ENCODE measurements around the gene XCL1.

Gene XCL1

DNA sequence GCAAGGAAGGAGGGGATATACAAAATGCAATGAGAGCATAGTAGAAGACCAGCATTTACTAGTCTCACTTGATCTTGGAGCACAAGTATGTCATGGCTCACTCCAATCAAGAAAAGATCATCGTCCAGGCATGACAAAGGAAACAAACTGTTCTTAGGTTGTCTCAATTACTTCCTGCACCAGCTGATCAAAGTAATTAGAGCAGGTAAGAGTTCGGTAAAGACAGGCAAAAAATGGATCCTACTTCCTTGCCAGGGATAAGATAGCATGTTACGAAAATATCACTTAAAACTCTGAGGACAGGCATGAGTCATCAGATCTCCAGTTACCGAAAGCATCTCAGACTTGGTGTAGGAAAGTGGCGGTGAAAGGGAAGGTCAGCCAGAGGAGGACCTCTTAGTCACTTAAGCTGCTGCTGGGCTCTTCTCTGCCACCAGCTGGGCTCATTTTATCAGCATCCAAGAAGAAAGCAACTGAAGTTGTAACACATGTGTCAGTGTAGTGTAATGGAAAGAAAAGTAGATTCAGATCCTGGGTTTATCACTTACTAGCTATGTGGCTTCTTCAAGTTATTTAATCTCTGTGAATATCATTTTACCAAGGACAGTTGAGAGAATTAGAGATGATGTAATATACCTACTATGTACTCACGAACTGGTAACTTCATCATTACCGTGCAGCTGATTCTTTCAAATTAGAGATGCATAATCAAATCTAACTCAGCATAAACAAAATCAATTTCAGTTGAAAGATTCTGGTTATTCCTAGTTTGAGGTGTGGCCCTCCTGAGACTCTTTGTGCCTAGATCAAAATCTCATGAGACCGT is 46.8 kb downstream of the XCL1 start:
- H3K4me1 Mint-ChIP-seq, result no peaks in the 10 kb centered on the region
- no peaks in the 10 kb centered on the region for H3K9me3 Mint-ChIP-seq
- peaks cover 0 to 6% of the 10 kb centered on the region in 2 donors for H3K27me3 Mint-ChIP-seq
- DNase-seq (no peak), ATAC-seq (replicated peaks) (no peak)
- no peak overlapping the region for H3K4me3 Mint-ChIP-seq
- H3K27ac Mint-ChIP-seq, result no peak overlapping the region
- no peaks in the 10 kb centered on the region for H3K36me3 Mint-ChIP-seq

DNA sequence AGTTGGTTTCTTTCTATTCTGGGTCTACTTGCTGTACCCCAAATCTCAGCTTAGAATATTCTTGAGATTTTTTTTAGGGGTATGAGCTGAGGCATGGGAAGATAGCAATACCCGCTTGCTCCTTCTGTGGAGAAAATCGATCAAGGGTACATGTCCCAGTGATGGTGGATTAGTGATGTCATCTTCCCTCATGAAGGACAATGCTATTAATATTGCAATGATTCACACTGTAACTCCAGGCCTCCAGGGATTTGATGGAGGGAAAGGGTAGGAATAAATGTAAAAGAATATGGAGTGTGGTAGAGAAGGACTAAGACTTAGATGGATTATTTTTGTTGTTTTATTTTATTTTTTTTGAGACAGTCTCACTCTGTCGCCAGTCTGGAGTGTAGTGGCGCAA is 47.4 kb downstream of the XCL1 start:
- H3K4me1 Mint-ChIP-seq, result no peaks in the 10 kb centered on the region
- no peak overlapping the region for H3K27ac Mint-ChIP-seq
- H3K4me3 Mint-ChIP-seq, result no peak overlapping the region

DNA sequence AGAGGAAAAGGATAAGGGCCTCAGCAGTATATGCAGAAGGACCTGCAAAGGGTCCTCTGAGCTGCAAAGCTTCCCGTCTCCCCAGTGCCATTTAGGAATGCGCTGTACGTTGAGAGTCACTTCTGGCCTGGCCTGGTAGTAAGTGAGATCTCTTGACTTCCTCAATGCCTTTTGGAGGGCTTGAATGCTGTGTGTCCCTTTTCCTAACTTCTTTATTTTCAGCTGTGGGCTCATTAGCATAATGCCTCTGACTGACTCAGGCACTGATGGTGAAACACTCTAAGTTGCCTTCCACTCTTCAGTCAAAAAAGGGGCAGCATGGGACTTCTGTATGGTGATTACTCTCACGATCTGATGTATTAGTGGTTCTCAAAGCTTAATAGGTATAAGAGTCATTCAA is 49.9 kb downstream of the XCL1 start:
- Mint-ChIP-seq H3K36me3 (no peaks in the 10 kb centered on the region), H3K4me3 (no peak overlapping the region), H3K9me3 (peaks cover 0 to 2% of the 10 kb centered on the region in 2 donors), H3K27ac (no peak overlapping the region), H3K27me3 (peaks cover 5 to 10% of the 10 kb centered on the region in 2 donors), H3K4me1 (no peaks in the 10 kb centered on the region)
- ATAC-seq (replicated peaks), result no peak
- no peak for DNase-seq

More for the DNA sequence above, 47.4 kb downstream of the XCL1 start:
- Mint-ChIP-seq H3K9me3 (no peaks in the 10 kb centered on the region), H3K36me3 (no peaks in the 10 kb centered on the region), H3K27me3 (peaks cover 0 to 6% of the 10 kb centered on the region in 2 donors)
- no peak for DNase-seq
- ATAC-seq (replicated peaks), result no peak

DNA sequence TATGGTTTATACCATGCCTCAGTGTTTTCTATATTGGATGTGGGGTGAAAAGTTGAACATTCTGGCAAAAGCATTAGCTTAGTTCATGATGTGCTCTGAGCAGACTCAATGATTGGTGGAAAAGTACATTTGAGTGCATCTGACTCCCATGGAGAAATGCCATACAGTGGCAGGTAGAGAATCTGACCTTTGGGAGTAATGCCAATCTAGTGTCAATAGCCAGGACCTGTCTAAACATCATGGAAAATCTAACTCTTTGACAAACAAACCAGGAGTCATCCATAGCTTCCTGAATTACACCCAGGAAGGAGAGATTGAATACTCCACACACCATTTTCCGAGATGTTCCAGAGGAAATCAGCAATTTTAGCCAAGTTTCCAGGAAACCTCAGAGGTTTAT is 51.0 kb downstream of the XCL1 start:
- ATAC-seq (replicated peaks), result no peak
- Mint-ChIP-seq H3K4me1 (no peaks in the 10 kb centered on the region), H3K36me3 (no peaks in the 10 kb centered on the region), H3K9me3 (peaks cover 0 to 2% of the 10 kb centered on the region in 2 donors), H3K27ac (no peak overlapping the region), H3K4me3 (no peak overlapping the region), H3K27me3 (peaks cover 5 to 15% of the 10 kb centered on the region in 2 donors)
- no peak for DNase-seq

DNA sequence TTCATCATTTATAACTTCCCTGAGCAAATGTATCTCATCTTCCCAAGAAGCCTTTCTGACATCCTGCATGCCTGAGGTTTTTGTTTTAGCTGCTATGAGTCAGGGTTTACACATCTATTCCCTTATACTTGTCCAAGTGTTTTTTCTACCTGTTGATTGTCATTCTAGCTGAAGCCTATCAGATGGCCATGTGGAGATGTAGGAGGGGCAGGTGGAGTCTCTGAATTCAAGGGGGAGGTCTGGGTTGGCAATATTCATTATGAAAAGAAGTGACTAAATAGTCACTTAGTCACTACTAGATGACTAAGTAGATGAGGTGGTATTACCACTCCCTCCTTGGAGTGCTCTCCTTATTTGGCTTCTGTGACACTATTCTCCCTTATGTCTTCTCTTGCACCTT is 52.4 kb downstream of the XCL1 start:
- ATAC-seq (replicated peaks), result no peak
- Mint-ChIP-seq H3K4me1 (no peaks in the 10 kb centered on the region), H3K9me3 (peaks cover 0 to 2% of the 10 kb centered on the region in 2 donors), H3K36me3 (no peaks in the 10 kb centered on the region), H3K4me3 (no peak overlapping the region), H3K27ac (no peak overlapping the region), H3K27me3 (peaks cover 5 to 15% of the 10 kb centered on the region in 2 donors)
- no peak for DNase-seq

DNA sequence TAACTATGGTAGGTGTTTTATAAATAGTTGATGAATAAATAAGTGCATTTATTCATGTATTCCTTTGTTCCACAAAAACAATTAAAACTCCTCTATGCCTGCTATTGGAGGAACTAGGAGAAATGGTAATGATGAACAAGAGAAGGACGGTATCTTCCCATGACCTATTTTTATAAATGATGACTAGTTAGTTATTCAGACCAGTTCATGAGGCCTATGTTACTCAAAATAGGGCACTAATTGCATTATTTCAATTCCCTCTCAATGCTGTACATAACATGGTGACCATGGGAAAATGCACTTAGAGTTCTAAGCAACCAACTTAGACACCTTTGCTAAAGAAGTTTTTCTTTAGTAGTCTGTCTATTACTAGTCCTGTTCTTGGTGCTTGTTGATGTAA is 53.1 kb downstream of the XCL1 start:
- Mint-ChIP-seq H3K4me1 (no peaks in the 10 kb centered on the region), H3K27ac (no peak overlapping the region), H3K27me3 (peaks cover 5 to 12% of the 10 kb centered on the region in 2 donors), H3K9me3 (peaks cover 0 to 2% of the 10 kb centered on the region in 2 donors), H3K36me3 (no peaks in the 10 kb centered on the region), H3K4me3 (no peak overlapping the region)
- DNase-seq (no peak), ATAC-seq (replicated peaks) (no peak)
